ENCODE data around the gene DIAPH2.

GRCh38 chrX:97400492-97400891 lies 715.9 kb downstream of the DIAPH2 start:
- TF ChIP-seq POLR2A (IDR thresholded peaks at IDR 0.05; ENCODE audit: low read depth, low read length) = no peak
- TF ChIP-seq TAF1 (IDR thresholded peaks at IDR 0.05; ENCODE audit: borderline replicate concordance, low read depth, low read length) = no peak
- no peak for TF ChIP-seq POLR2AphosphoS5 (IDR thresholded peaks at IDR 0.05; ENCODE audit: low read depth, low read length)

All from GM12892 (cell line).